Measurements from ENCODE around the gene CYBC1. TPM values are rescaled to one million over a fixed set of nuclear protein-coding genes. Genes with fewer than 3 reads are reported as not detected.

CYBC1 gene
- polyA plus RNA-seq, 4 donors, result 40.5 to 53.5 (median 50.5) TPM

- no peak for DNase-seq (ENCODE audit: low read depth in 4 of 4, low spot score in 3 of 4)
Measured at GRCh38 chr17:82436601-82437324, 13.8 kb downstream of the CYBC1 start.

DNA sequence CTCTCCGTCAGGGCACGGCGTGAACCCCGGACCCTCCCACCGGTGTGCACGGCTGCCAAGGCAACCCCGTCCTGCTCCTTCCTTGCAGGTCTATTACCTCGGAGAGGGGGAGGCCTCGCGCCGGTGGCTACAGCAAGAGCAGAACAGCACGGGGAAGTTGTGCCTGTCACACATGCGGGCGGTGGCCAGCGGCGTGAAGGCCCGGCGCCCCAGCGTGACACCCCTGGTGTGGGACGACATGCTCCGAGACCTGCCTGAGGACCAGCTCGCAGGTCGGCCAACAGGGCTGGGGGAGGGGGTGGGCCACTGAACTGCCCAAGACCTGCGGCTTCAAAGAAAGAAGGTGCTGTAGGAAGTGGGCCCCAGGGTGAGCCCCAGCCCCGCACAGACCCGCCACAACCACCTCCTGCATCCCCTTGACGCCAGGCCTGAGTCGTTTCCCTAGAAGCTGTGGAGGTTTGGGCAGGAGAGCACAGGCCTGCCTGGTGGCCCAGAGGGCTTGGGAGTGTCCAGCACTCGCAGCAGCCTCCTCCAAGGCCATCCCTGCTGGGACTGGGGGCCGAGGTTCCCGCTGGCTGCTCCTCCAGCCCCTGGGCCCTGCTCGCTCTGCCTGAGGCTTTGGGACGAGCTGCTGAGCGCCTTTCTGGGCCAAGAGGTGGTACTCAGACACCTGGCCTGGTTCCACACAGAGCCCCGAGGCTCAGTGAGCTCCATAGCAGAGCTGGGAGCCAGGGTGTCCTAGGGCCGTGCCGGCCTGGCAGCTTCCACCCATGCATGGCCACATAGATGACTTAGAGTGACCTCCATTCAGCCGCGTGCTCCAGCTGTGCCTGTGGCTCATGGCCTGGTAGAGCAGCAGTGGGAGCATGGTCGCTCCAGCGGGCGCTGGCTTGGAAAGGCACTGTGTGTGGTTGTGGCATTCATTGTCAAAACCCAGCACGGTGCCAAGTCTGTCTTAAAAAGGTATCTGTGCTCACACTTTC lies 14.7 kb downstream of the CYBC1 start:
- DNase-seq (ENCODE audit: low read depth in 4 of 4, low spot score in 3 of 4), result no peak

- DNase-seq (ENCODE audit: low read depth in 4 of 4, low spot score in 3 of 4), result no peak
Measured at GRCh38 chr17:82435103-82435502, 15.4 kb downstream of the CYBC1 start.

GRCh38 chr17:82434216-82434565 lies 16.4 kb downstream of the CYBC1 start:
- DNase-seq (ENCODE audit: low read depth in 4 of 4, low spot score in 3 of 4), result no peak

DNA sequence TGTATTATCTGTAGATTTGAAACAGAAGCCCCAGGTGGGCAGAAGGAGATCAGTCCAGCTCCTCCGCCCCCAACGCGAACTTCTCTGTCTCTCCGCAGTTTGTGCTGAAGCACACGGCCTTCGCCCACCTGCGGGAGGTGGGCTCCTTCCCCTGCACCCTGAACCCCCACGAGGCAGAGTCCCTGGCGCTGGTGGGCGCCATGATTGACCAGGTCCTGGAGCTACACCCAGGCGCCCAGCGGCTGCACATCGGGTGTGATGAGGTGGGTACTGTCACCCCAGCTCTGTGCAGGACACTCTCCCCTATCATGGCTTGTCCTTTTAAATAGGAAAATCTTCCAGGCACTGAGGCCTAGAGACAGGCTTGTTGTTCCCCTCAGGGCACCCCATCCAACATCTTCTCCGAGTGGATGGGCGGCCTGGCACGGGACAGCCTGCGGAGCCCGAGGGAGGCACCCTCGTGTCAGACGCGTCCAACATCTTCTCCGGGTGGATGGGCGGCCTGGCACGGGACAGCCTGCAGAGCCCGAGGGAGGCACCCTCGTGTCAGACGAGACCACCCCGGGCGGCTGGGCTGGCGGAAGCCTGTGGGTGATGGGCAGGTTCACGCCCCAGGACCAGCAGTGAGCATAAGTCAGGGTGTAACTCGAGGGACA lies 16.9 kb downstream of the CYBC1 start:
- DNase-seq (ENCODE audit: low read depth in 4 of 4, low spot score in 3 of 4), result no peak

DNA sequence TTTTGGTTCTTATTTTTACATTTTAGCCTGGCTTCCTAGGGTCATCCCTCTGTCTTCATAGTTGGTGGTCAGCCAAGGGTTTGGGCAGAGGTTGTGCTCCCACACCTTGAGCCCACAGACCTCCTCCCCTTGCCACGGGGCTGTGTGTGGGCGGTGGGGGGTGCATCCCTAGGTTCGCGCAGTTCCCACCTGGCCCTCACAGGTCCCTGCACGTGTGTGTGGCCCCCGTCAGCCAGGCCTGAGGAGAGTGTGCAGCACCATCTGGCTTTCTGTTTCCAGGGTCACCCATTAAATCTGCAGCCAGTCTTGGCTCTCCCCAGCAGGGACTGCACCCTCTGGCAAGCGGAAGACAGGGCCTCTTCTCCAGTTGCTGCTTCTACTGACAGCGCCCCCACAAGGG lies 18.5 kb downstream of the CYBC1 start:
- DNase-seq (ENCODE audit: low read depth in 4 of 4, low spot score in 3 of 4), result no peak

- DNase-seq (ENCODE audit: low read depth in 4 of 4, low spot score in 3 of 4), result no peak
Measured at GRCh38 chr17:82429824-82430223, 20.7 kb downstream of the CYBC1 start.

GRCh38 chr17:82428546-82428945 lies 22.0 kb downstream of the CYBC1 start:
- DNase-seq (ENCODE audit: low read depth in 4 of 4, low spot score in 3 of 4), result no peak

DNA sequence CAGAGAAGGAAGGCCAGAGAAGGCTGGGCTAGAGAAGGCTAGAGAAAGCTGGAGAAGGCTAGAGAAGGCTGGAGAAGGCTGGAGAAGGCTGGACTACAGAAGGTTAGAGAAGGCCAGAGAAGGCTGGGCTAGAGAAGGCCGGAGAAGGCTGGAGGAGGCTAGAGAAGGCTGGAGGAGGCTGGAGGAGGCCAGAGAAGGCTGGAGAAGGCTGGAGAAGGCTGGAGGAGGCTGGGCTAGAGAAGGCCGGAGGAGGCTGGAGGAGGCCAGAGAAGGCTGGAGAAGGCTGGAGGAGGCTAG lies 25.7 kb downstream of the CYBC1 start:
- no peak for DNase-seq (ENCODE audit: low read depth in 4 of 4, low spot score in 3 of 4)

DNA sequence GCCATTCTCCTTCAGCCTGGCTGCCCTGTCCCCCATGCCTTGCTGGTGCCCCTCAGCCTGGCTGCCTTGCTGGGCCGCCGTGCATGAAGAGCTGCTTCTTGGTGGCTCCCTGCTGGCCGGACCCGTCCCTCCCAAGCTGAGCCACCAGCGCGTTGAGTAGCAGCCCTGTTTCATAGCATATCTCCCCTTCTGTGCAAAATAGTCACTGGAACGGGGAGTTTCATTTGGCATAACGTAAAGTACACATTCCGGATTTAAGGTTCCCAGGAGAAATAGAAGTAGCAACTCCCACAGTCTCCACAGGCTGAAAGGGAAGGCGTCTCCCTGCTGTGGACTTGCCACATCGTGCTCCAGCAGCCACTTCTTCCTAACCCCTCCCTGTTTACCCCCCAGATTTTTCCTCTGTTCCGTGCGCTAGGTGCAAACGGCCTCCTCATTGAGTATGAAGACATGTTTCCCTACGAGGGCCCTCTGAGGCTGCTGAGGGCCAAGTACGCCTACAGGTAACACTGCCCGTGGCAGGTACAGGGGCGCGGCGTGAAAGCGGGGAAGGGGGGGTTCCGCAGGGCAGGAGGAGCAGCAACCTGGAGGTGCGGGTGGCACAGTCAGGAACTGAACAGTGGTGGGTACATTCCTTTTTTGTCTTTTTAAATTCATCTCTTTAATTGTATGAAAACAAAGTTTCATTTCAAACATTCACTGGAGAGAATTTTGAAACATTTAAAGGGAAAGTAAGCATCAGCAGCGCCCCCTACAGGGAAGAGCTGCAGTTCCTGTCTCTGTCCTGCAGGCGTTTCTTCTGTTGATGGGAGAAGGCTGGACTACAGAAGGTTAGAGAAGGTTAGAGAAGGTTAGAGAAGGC lies 26.3 kb downstream of the CYBC1 start:
- no peak for DNase-seq (ENCODE audit: low read depth in 4 of 4, low spot score in 3 of 4)

DNA sequence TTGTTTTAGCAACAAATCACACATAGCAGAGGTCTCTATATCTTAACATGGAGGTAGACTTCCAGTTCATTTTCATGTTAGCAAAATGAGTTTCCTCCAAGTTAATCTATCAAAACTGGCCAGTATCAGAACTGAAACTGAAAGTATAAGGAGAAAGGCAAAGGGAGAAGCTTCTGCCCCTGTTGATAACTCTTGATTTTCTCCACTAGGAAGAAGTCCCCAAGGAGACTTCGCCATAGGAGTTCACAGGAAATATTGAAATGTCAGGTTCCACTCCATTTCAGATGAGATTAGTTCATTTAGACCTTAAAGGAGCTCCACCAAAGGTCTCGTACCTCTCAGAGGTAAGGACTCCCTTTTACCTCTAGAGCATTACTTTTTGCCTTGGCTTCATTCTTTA lies 31.0 kb downstream of the CYBC1 start:
- no peak for DNase-seq (ENCODE audit: low read depth in 4 of 4, low spot score in 3 of 4)

GRCh38 chr17:82418001-82418986 lies 32.3 kb downstream of the CYBC1 start, which contains the start of the genes HEXD and OGFOD3:
HEXD (plus strand) TSS chr17:82418347; CDS start chr17:82419800, 1,453 bp downstream.
OGFOD3 (minus strand) TSS chr17:82418586; CDS start chr17:82418485, 101 bp downstream.
- peak; percentile 71 to 77 (median 74) for DNase-seq (ENCODE audit: low read depth in 4 of 4, low spot score in 3 of 4)

DNA sequence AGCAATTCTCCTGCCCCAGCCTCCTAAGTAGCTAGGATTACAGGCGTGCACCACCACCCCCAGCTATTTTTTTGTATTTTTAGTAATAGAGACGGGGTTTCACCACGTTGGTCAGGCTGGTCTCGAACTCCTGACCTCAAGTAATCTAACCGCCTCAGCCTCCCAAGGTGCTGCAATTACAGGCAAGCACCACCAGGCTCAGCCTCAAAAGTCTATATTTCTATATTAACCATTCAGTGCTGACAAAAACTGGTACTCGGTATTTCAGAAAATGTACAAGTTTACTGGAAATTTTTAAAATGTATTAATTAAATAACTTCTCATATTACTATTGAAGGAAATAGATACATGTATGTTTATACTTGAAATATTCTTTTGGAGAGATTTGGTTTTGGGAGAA lies 33.8 kb downstream of the CYBC1 start:
- no peak for DNase-seq (ENCODE audit: low read depth in 4 of 4, low spot score in 3 of 4)

GRCh38 chr17:82416264-82416663 lies 34.3 kb downstream of the CYBC1 start:
- DNase-seq (ENCODE audit: low read depth in 4 of 4, low spot score in 3 of 4), result no peak

GRCh38 chr17:82415786-82416185 lies 34.8 kb downstream of the CYBC1 start:
- DNase-seq (ENCODE audit: low read depth in 4 of 4, low spot score in 3 of 4), result no peak

DNA sequence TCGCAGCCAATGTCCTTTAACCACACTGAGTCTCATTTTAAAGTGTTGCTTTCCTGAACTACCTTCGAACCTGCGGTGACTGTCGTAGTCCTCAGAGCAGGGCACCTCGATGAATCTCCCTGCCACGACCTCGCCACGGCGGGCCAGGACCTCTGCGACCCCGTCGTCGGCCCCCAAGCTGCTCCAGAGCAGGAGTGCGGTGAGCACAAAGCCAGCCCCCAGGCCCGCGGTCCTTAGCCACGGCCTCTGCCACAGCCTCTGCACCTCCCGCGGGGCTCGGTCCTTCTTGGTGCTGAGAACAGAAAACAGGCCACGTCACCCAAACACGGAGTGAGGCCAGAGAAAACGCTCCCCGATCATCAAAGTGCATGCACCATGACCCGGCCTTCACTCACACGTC lies 35.2 kb downstream of the CYBC1 start:
- no peak for DNase-seq (ENCODE audit: low read depth in 4 of 4, low spot score in 3 of 4)

DNA sequence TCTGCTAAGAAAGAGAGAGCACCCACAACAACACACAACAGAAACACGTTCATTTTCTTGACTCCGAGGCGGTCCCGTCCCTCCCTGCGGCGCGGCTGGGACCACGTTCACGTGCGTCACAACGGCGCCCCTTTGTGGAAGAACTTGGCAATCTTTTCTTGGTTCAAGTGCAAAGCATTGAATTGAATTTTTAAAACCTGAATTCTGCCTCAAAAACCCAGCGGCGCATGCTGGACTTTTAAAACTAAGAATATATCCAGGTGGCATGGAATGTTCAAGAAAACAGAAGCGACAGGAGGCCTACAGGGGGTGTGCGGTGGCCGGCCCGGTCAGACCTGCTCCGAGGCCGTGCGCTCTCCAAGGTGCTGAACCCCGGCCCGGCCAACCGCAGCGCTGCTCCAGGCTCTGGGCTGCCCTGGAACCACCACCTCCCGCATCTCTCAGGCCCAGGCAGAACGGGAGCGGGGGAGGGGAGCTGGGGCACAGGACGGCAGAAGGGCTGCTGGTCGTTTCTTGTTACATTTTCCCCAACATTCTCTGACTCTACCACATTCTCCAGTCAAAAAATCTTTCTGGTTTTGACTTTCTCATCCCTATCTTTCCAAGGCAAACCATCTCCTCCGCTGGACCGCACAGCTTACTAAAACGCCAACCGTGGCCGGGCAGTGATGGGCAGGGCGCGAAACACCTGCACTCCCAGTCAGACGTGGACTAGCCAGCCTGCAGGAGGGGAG lies 35.8 kb downstream of the CYBC1 start:
- peak in 3 of 4 donors; percentile 61 to 72 (median 70) for DNase-seq (ENCODE audit: low read depth in 4 of 4, low spot score in 3 of 4)

Measured in right renal pelvis (tissue), 4 donors.